Loucy (cell line): ENCODE measurements around the gene TYRO3.

Source experiments
- H2AFZ ChIP-seq: fragments of 200-600 bp; sonication (generic); 2 replicates; pipeline ENCODE4 v1.6.0; 2016; ENCODE audit warnings: antibody characterized with exemption, mild to moderate bottlenecking, low read length, moderate library complexity
- H3F3A ChIP-seq: fragments of 200-600 bp; 2 replicates; pipeline ENCODE4 v1.6.0; 2016; ENCODE audit warnings: antibody characterized with exemption, low read depth, mild to moderate bottlenecking
- H3K27me3 ChIP-seq: fragments of 200-600 bp; sonication (generic); 2 replicates; pipeline ENCODE4 v1.6.1; 2014; ENCODE audit warnings: low read length, mild to moderate bottlenecking; ENCODE audit not compliant: insufficient read depth, poor library complexity, severe bottlenecking
- H3K36me3 ChIP-seq: fragments of 200-600 bp; sonication (generic); 2 replicates; pipeline ENCODE4 v1.6.1; 2016; ENCODE audit warnings: low read length; ENCODE audit not compliant: insufficient read depth
- H3K4me1 ChIP-seq: fragments of 200-600 bp; sonication (generic); 2 replicates; pipeline ENCODE4 v1.5.1; 2014; ENCODE audit warnings: low read length, mild to moderate bottlenecking; ENCODE audit not compliant: insufficient read depth, poor library complexity, severe bottlenecking
- H3K4me2 ChIP-seq: fragments of 200-600 bp; sonication (generic); 2 replicates; pipeline ENCODE4 v1.6.0; 2014; ENCODE audit warnings: antibody characterized with exemption, low read length, low read depth, mild to moderate bottlenecking; ENCODE audit not compliant: poor library complexity, severe bottlenecking
- H3K4me3 ChIP-seq: fragments of 200-600 bp; sonication (generic); 2 replicates; pipeline ENCODE4 v1.5.1; 2014; ENCODE audit warnings: low read length, mild to moderate bottlenecking, mixed read lengths; ENCODE audit not compliant: poor library complexity, severe bottlenecking
- H3K79me2 ChIP-seq: fragments of 200-600 bp; sonication (generic); 2 replicates; pipeline ENCODE4 v1.6.1; 2014; ENCODE audit warnings: low read length; ENCODE audit not compliant: insufficient read depth
- H3K9ac ChIP-seq: fragments of 200-600 bp; sonication (generic); 2 replicates; pipeline ENCODE4 v1.6.0; 2014; ENCODE audit warnings: mild to moderate bottlenecking, low read depth, low read length, moderate library complexity; ENCODE audit not compliant: poor library complexity, severe bottlenecking
- H3K9me2 ChIP-seq: fragments of 200-600 bp; sonication (generic); replicated peaks from 2 replicates; pipeline ENCODE4 v1.6.1; 2016; ENCODE audit warnings: low read depth, low read length, mixed read lengths
- H3K9me3 ChIP-seq: fragments of 200-600 bp; sonication (generic); 2 replicates; pipeline ENCODE4 v1.6.1; 2014; ENCODE audit warnings: mild to moderate bottlenecking, antibody characterized with exemption, low read length, low read depth; ENCODE audit not compliant: insufficient read depth
- H4K20me1 ChIP-seq: fragments of 200-600 bp; sonication (generic); 2 replicates; pipeline ENCODE4 v1.6.0; 2014; ENCODE audit warnings: antibody characterized with exemption, low read length, mild to moderate bottlenecking; ENCODE audit not compliant: insufficient read depth, poor library complexity, severe bottlenecking
- CTCF ChIP-seq: fragments of 200-600 bp; sonication (generic); conservative IDR thresholded peaks from 2 replicates; pipeline ENCODE4 v1.5.1; 2014; ENCODE audit warnings: mild to moderate bottlenecking, antibody characterized with exemption, low read length
- EZH2phosphoT487 ChIP-seq: fragments of 200-600 bp; IDR thresholded peaks from 2 replicates; pipeline ENCODE4 v1.6.1; 2018; ENCODE audit warnings: antibody characterized with exemption, mild to moderate bottlenecking, moderate library complexity, borderline replicate concordance

The TYRO3 gene

DNA sequence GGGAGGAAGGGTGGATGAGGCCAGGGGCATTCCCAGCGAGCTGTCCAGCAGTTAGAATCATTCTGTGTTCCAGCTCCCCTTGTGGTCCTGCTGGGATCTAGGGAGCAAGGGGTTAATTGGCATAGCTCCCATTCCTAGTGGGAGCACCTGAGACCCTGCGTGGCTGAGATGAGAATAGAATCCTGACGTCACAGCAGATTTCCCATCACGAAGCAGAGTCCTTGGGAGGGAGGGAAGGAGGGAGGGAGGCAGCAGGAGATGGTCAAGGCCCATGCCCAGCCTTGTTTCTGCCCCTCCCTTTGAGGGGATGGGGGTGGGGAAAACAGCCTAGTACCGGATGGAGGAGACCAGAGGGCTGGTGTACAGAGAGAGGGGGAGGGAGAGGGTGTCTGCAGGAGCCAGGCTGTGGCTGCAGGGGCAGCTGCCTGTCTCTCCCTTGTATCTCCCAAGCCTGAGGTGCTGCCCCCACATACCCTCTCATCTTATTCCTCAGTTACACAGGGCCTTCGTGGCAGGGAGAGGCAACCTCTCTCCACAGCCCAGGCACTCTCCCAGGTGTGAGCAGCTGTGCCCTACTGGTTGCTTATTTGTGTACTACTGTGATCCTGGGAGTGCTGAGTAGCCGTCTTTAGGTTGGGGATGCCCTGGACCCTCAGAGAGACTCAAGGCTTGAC is 5.4 kb downstream of the TYRO3 start:
- no peak for TF ChIP-seq CTCF
- no peak for TF ChIP-seq EZH2phosphoT487
- peaks cover 31% of the 10 kb centered on the region for H3K4me1 ChIP-seq
- H3K9me3 ChIP-seq = no peaks in the 10 kb centered on the region
- H3K27me3 ChIP-seq = no peaks in the 10 kb centered on the region
- H3K79me2 ChIP-seq = no peaks in the 10 kb centered on the region
- H3K9ac ChIP-seq = peak overlapping the region; percentile 12
- peak overlapping the region; percentile 40 for H3K4me2 ChIP-seq
- no peaks in the 10 kb centered on the region for H4K20me1 ChIP-seq
- no peak overlapping the region; the same call in 1 of the 2 replicates for H2AFZ ChIP-seq
- no peaks in the 10 kb centered on the region for H3K36me3 ChIP-seq
- no peak overlapping the region for H3K4me3 ChIP-seq
- no peaks in the 10 kb centered on the region for H3K9me2 ChIP-seq
- H3F3A ChIP-seq = no peaks in the 10 kb centered on the region

- no peaks in the 10 kb centered on the region for H4K20me1 ChIP-seq
- H3K4me2 ChIP-seq = peak overlapping the region; percentile 40
- no peaks in the 10 kb centered on the region for H3K9me3 ChIP-seq
- no peaks in the 10 kb centered on the region for H3K79me2 ChIP-seq
- no peaks in the 10 kb centered on the region for H3K36me3 ChIP-seq
- H3F3A ChIP-seq = no peaks in the 10 kb centered on the region
- TF ChIP-seq EZH2phosphoT487 (no peak), CTCF (no peak)
- no peaks in the 10 kb centered on the region for H3K9me2 ChIP-seq
- no peaks in the 10 kb centered on the region for H3K27me3 ChIP-seq
- H3K9ac ChIP-seq = peak overlapping the region; percentile 12
- H3K4me3 ChIP-seq = no peak overlapping the region
- peaks cover 25% of the 10 kb centered on the region for H3K4me1 ChIP-seq
- H2AFZ ChIP-seq = no peak overlapping the region
Observed at GRCh38 chr15:41564960-41565502, 6.0 kb downstream of the TYRO3 start.

DNA sequence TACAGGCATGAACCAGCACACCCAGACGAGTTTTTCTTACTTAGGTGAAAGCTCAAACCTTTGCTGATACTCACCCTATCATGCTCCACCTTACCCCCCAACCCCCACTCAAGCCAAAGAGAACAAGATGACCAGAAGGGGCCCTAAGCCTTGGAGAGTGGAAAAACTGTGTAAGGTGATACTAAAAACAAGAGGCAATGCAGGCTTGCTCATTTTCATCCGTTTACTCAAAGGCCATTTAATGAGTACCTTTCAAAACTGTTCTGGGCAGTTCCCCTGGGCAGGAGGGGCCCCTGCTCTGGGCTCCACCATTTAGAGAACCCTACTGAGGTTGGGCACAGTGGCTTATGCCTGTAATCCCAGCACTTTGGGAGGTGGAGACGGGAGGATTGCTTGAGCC is 6.7 kb downstream of the TYRO3 start:
- TF ChIP-seq CTCF (no peak), EZH2phosphoT487 (no peak)
- Histone ChIP-seq H3K9me3 (no peaks in the 10 kb centered on the region), H3K9me2 (no peaks in the 10 kb centered on the region), H3K4me3 (no peak overlapping the region), H3K4me2 (no peak overlapping the region), H3K4me1 (peaks cover 19% of the 10 kb centered on the region), H3K79me2 (no peaks in the 10 kb centered on the region), H3K36me3 (no peaks in the 10 kb centered on the region), H2AFZ (no peak overlapping the region), H3F3A (no peaks in the 10 kb centered on the region), H3K9ac (no peak overlapping the region), H3K27me3 (no peaks in the 10 kb centered on the region), H4K20me1 (no peaks in the 10 kb centered on the region)
